GM23248 (cell line): ENCODE data around the gene AP1B1. TPM values are rescaled to one million over a fixed set of nuclear protein-coding genes. Genes with fewer than 3 reads are reported as not detected.

Experiments
- DNase-seq: peaks from one replicate; pipeline ENCODE4 v3.0.0-alpha.2; 2015
- H2AFZ ChIP-seq: fragments of 200-600 bp; sonication (generic); 2 replicates; pipeline ENCODE4 v1.6.1; 2016; ENCODE audit warnings: antibody characterized with exemption
- H3F3A ChIP-seq: fragments of 200-600 bp; sonication (generic); 2 replicates; pipeline ENCODE4 v1.6.1; 2016; ENCODE audit warnings: mild to moderate bottlenecking, antibody characterized with exemption, mixed run types; ENCODE audit not compliant: insufficient read depth
- H3K27ac ChIP-seq: fragments of 200-600 bp; sonication (generic); 2 replicates; pipeline ENCODE4 v1.5.1; 2016; ENCODE audit warnings: mild to moderate bottlenecking
- H3K27me3 ChIP-seq: fragments of 200-600 bp; sonication (generic); replicated peaks from 2 replicates; pipeline ENCODE4 v1.6.1; 2016; ENCODE audit warnings: mild to moderate bottlenecking; ENCODE audit not compliant: insufficient read depth
- H3K36me3 ChIP-seq: fragments of 200-600 bp; sonication (generic); 2 replicates; pipeline ENCODE4 v1.6.1; 2016; ENCODE audit warnings: low read depth, mild to moderate bottlenecking
- H3K4me1 ChIP-seq: fragments of 200-600 bp; sonication (generic); 2 replicates; pipeline ENCODE4 v1.6.1; 2016; ENCODE audit warnings: mild to moderate bottlenecking; ENCODE audit not compliant: insufficient read depth
- H3K4me2 ChIP-seq: fragments of 200-600 bp; sonication (generic); one replicate; pipeline ENCODE4 v1.6.1; 2016; ENCODE audit warnings: mild to moderate bottlenecking; ENCODE audit not compliant: unreplicated experiment
- H3K4me3 ChIP-seq: fragments of 200-600 bp; sonication (generic); 2 replicates; pipeline ENCODE4 v1.5.1; 2016; ENCODE audit warnings: mild to moderate bottlenecking
- H3K79me2 ChIP-seq: fragments of 200-600 bp; sonication (generic); 2 replicates; pipeline ENCODE4 v1.6.1; 2016; ENCODE audit warnings: mild to moderate bottlenecking; ENCODE audit not compliant: insufficient read depth
- H3K9ac ChIP-seq: fragments of 200-600 bp; sonication (generic); 2 replicates; pipeline ENCODE4 v1.6.1; 2016; ENCODE audit warnings: mild to moderate bottlenecking
- H3K9me2 ChIP-seq: fragments of 200-600 bp; sonication (generic); 2 replicates; pipeline ENCODE4 v1.6.1; 2016; ENCODE audit warnings: mixed run types, mild to moderate bottlenecking, moderate library complexity; ENCODE audit not compliant: insufficient read depth
- H3K9me3 ChIP-seq: fragments of 200-600 bp; sonication (generic); one replicate; pipeline ENCODE4 v1.6.1; 2017; ENCODE audit warnings: low read depth
- H4K20me1 ChIP-seq: fragments of 200-600 bp; sonication (generic); 2 replicates; pipeline ENCODE4 v1.6.0; 2016; ENCODE audit not compliant: insufficient read depth
- EZH2 ChIP-seq: fragments of 200-600 bp; sonication (generic); IDR thresholded peaks from 2 replicates; pipeline ENCODE4 v1.6.1; 2018; ENCODE audit warnings: antibody characterized with exemption, mild to moderate bottlenecking; ENCODE audit not compliant: insufficient read depth, poor library complexity, severe bottlenecking
- EZH2phosphoT487 ChIP-seq: fragments of 200-600 bp; sonication (generic); IDR thresholded peaks from 2 replicates; pipeline ENCODE4 v1.6.1; 2018; ENCODE audit warnings: antibody characterized with exemption, moderate library complexity, mild to moderate bottlenecking, low read depth; ENCODE audit not compliant: insufficient read depth
- WGBS, 2 experiments: methylation state at CpG; one replicate each; pipeline ENCODE4 v1.1.6; 2015 to 2017; ENCODE audit warnings: low lambda C conversion rate in 2 of 2, low coverage in 1 of 2; ENCODE audit errors: missing lambda C conversion rate in 2 of 2; 5-methylcytosine and 5-hydroxymethylcytosine counted together
- in situ Hi-C: fragments of 300-500 bp; cut with MboI; formaldehyde crosslinking; loops from 2 replicates; pipeline ENCODE4 v1.15.0; 2020
- polyA plus RNA-seq: library from polyadenylated mRNA; unstranded; fragments of >200 nt; fragmentation: Nextera tagmentation; extraction: Ambion mirVana; gene quantifications from 2 replicates; pipeline ENCODE4 v1.2.1, GENCODE V29; 2016
- total RNA-seq: library from RNA; depleted of rRNA; stranded (reverse); fragments of >200 nt; shearing (Covaris generic); gene quantifications from 2 replicates; pipeline ENCODE4 v1.2.3, GENCODE V29; 2014

AP1B1 gene
- total and polyA plus RNA-seq, 2 experiments from 2014 or later, result 41.7 to 49.8 TPM

DNA sequence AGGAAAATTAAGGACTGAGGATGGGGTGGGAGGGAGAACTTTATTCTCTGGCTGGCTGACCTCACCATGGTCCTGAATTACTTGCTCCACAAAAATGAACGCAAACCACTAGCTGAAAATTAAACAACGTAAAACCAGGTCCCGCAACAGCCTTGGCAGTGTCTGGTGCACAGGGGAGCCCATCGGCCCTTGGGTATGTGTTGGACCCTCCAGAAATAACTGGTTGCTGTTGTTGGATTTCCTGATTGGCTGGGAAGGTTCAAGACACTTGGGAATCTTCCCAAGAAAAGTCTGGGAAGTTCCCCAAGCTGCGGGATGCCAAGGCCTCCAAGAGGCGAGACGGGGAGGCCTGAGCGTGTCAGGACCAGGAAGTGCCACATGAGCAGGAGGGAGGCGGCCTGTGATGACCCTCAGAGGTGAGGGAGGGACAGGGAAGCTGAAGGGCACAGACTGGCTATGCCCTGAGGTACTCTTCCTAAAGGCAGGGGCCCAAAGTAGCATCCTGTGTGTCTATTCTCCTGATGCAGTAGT lies 62.5 kb downstream of the AP1B1 start:
- Histone ChIP-seq H2AFZ (no peak overlapping the region), H3K27me3 (no peaks in the 10 kb centered on the region), H3K79me2 (no peaks in the 10 kb centered on the region), H3K36me3 (no peaks in the 10 kb centered on the region; the same call in 1 of the 2 replicates), H3K27ac (no peak overlapping the region), H3F3A (no peaks in the 10 kb centered on the region), H3K4me3 (no peak overlapping the region), H3K9me2 (no peaks in the 10 kb centered on the region), H3K4me1 (no peaks in the 10 kb centered on the region), H4K20me1 (no peaks in the 10 kb centered on the region), H3K9me3 (no peaks in the 10 kb centered on the region), H3K9ac (no peak overlapping the region), H3K4me2 (no peak overlapping the region)
- no peak for TF ChIP-seq EZH2phosphoT487
- TF ChIP-seq EZH2, result no peak
- no peak for DNase-seq
- 46 to 51% methylated on average over 9 of the region's 9 CpGs for WGBS, 2 experiments
- in situ Hi-C loops, result no loop called here

- Histone ChIP-seq H3K4me3 (no peak overlapping the region), H2AFZ (no peak overlapping the region), H3K27me3 (no peaks in the 10 kb centered on the region), H3K9ac (no peak overlapping the region), H3K36me3 (no peaks in the 10 kb centered on the region; the same call in 1 of the 2 replicates), H3F3A (no peaks in the 10 kb centered on the region), H3K27ac (no peak overlapping the region), H3K9me2 (no peaks in the 10 kb centered on the region), H3K4me2 (no peak overlapping the region), H3K4me1 (no peaks in the 10 kb centered on the region), H3K9me3 (no peaks in the 10 kb centered on the region), H3K79me2 (no peaks in the 10 kb centered on the region), H4K20me1 (no peaks in the 10 kb centered on the region)
- in situ Hi-C loops, result no loop called here
- DNase-seq, result no peak
- TF ChIP-seq EZH2phosphoT487 (no peak), EZH2 (no peak)
- WGBS, 2 experiments, result 86 to 91% methylated on average over 8 of the region's 8 CpGs
Observed at GRCh38 chr22:29325356-29325755, 63.0 kb downstream of the AP1B1 start.

- Histone ChIP-seq H3K27ac (no peak overlapping the region), H2AFZ (no peak overlapping the region), H3F3A (no peaks in the 10 kb centered on the region), H3K36me3 (no peaks in the 10 kb centered on the region; the same call in 1 of the 2 replicates), H3K79me2 (no peaks in the 10 kb centered on the region), H3K9me2 (no peaks in the 10 kb centered on the region), H3K4me1 (no peaks in the 10 kb centered on the region), H3K9me3 (no peaks in the 10 kb centered on the region), H4K20me1 (no peaks in the 10 kb centered on the region), H3K4me2 (no peak overlapping the region), H3K27me3 (no peaks in the 10 kb centered on the region), H3K9ac (no peak overlapping the region), H3K4me3 (no peak overlapping the region)
- in situ Hi-C loops, result no loop called here
- TF ChIP-seq EZH2 (no peak), EZH2phosphoT487 (no peak)
- no peak for DNase-seq
Observed at GRCh38 chr22:29323641-29324040, 64.7 kb downstream of the AP1B1 start.

DNA sequence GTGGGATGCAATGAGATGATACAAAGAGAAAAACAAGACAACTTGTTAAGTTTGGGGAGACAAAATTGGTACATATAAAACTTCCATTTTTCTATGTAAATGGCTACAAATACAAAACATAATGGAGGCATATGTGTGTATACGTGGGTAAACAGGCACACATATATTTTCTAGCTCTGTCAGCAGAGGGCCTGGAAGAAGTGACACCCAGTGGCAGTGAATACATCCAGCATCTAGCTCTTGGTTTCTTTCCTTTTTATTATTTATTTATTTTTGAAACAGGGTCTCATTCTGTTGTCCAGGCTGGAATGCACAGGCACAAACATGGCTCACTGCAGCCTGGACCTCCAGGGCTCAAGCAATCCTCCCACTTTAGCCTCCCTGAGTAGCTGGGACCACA lies 67.8 kb downstream of the AP1B1 start:
- no peak for DNase-seq
- H3K4me3 ChIP-seq, result no peak overlapping the region
- H3K9me2 ChIP-seq, result no peaks in the 10 kb centered on the region
- H4K20me1 ChIP-seq, result no peaks in the 10 kb centered on the region
- no peaks in the 10 kb centered on the region for H3K4me1 ChIP-seq
- 93 to 100% methylated on average over 1 of the region's 1 CpG for WGBS, 2 experiments
- no peak overlapping the region for H3K9ac ChIP-seq
- H3K9me3 ChIP-seq, result no peaks in the 10 kb centered on the region
- H3K79me2 ChIP-seq, result no peaks in the 10 kb centered on the region
- in situ Hi-C loops, result no loop called here
- H3K36me3 ChIP-seq, result no peaks in the 10 kb centered on the region
- no peak overlapping the region for H2AFZ ChIP-seq
- H3K27ac ChIP-seq, result no peak overlapping the region
- TF ChIP-seq EZH2, result no peak
- TF ChIP-seq EZH2phosphoT487, result no peak
- H3F3A ChIP-seq, result no peaks in the 10 kb centered on the region
- H3K4me2 ChIP-seq, result no peak overlapping the region
- H3K27me3 ChIP-seq, result peaks cover 9% of the 10 kb centered on the region; the same call in 1 of the 2 replicates

DNA sequence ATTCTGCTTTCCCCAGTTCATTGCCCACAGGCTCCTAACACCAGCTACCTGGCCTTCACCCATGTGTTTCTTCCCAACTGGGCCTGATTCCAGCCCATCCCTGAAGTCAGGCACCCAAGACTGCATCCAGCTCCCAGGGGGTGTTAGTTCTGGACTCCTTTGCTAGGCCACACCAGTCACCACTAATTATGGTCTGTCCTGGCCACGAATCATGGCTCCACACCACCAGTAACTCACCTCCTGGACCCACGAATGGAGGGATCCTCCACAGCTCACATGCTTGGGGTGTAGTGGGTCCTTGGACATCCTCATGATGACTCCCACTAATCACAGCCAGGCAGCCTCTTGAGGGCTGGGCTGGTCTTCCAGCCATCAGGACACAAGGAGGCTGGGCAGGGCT lies 69.3 kb downstream of the AP1B1 start:
- Histone ChIP-seq H3K27ac (no peak overlapping the region), H3K9me2 (no peaks in the 10 kb centered on the region), H3K36me3 (no peaks in the 10 kb centered on the region), H2AFZ (no peak overlapping the region), H3K4me3 (no peak overlapping the region), H3K4me2 (no peak overlapping the region), H3K9me3 (no peaks in the 10 kb centered on the region), H3K27me3 (peaks cover 17% of the 10 kb centered on the region), H3F3A (no peaks in the 10 kb centered on the region; the same call in 1 of the 2 replicates), H3K9ac (no peak overlapping the region), H3K79me2 (no peaks in the 10 kb centered on the region), H3K4me1 (no peaks in the 10 kb centered on the region), H4K20me1 (no peaks in the 10 kb centered on the region)
- in situ Hi-C loops, result no loop called here
- 82 to 85% methylated on average over 2 of the region's 2 CpGs for WGBS, 2 experiments
- no peak for DNase-seq
- TF ChIP-seq EZH2, result no peak
- TF ChIP-seq EZH2phosphoT487, result no peak
